ENCODE results near the gene APLF. TPM values are rescaled to one million over a fixed set of nuclear protein-coding genes. Genes with fewer than 3 reads are reported as not detected.
"Not testable (repeated sequence)": the region's sequence is repeated elsewhere in the genome, so short reads cannot be mapped to it uniquely, and the experiment has no call there.

APLF gene
- total RNA-seq, 2 experiments from 2014 or later: 4.1 to 4.3 TPM

- Histone ChIP-seq H3K4me3 (ENCODE audit: low read length) (no peak overlapping the region), H3K27ac (ENCODE audit: low read depth in 1 of 2, low read length in 2 of 2) (no peak overlapping the region), H3K4me1 (ENCODE audit: insufficient read depth, low read length) (peaks cover 3% of the 10 kb centered on the region), H3K36me3 (ENCODE audit: insufficient read depth, low read length) (no peaks in the 10 kb centered on the region), H3K27me3 (ENCODE audit: control insufficient read depth in 1 of 2, insufficient read depth in 2 of 2, low read length in 2 of 2) (no peaks in the 10 kb centered on the region), H3K9me3 (ENCODE audit: control insufficient read depth in 1 of 2, insufficient read depth in 1 of 2, low read length in 2 of 2) (no peaks in the 10 kb centered on the region)
- ATAC-seq (ENCODE audit: poor library complexity) (no peak), DNase-seq (no peak)
- no peaks in the 10 kb centered on the region for H3K9me3 Mint-ChIP-seq
- ChIA-PET CTCF (no interaction called here), POLR2A (no interaction called here)
- H3K4me3 Mint-ChIP-seq: no peak overlapping the region
- TF ChIP-seq, protein P1, sequence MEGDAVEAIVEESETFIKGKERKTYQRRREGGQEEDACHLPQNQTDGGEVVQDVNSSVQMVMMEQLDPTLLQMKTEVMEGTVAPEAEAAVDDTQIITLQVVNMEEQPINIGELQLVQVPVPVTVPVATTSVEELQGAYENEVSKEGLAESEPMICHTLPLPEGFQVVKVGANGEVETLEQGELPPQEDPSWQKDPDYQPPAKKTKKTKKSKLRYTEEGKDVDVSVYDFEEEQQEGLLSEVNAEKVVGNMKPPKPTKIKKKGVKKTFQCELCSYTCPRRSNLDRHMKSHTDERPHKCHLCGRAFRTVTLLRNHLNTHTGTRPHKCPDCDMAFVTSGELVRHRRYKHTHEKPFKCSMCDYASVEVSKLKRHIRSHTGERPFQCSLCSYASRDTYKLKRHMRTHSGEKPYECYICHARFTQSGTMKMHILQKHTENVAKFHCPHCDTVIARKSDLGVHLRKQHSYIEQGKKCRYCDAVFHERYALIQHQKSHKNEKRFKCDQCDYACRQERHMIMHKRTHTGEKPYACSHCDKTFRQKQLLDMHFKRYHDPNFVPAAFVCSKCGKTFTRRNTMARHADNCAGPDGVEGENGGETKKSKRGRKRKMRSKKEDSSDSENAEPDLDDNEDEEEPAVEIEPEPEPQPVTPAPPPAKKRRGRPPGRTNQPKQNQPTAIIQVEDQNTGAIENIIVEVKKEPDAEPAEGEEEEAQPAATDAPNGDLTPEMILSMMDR (IDR thresholded peaks at IDR 0.05): no peak
- intact Hi-C loops (cut with DNase I, micrococcal nuclease): no loop called here
- no peak overlapping the region for H3K27ac Mint-ChIP-seq
- peaks cover 4% of the 10 kb centered on the region for H3K4me1 Mint-ChIP-seq (ENCODE audit: low read depth)
- H3K36me3 Mint-ChIP-seq (ENCODE audit: low read depth): no peaks in the 10 kb centered on the region
- no peaks in the 10 kb centered on the region for H3K27me3 Mint-ChIP-seq
These were observed 15.6 kb downstream of the APLF start for GRCh38 chr2:68483011-68483410.

DNA sequence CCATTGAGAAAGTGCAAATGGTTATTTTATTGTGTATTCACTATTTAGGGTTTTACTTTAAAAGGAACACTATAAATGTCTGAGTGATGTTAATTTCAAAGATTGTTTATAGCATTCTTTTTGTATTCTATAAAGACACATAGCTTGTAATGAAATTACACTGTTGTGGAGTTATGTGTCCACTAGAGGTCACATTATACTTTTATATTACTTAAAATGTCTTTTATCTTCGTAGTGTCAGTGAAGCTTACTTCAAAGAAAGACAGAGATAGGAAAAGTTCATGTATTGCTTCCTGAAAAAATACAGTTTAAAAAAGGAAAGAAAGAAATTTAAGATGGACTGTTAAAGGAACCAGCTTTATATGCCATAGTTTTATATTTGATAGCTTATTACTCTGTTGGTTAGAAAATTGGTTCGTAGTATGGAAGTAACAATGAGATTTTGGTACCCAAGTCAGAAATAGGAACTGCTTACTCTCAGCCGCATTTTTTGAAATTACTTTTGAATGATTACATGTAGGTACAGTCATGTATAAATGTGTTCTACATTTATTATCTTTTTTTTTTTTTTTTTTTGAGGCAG is 20.5 kb downstream of the APLF start:
- H3K36me3 Mint-ChIP-seq (ENCODE audit: low read depth): no peaks in the 10 kb centered on the region
- Histone ChIP-seq H3K27ac (ENCODE audit: low read depth in 1 of 2, low read length in 2 of 2) (no peak overlapping the region), H3K4me1 (ENCODE audit: insufficient read depth, low read length) (no peaks in the 10 kb centered on the region), H3K4me3 (ENCODE audit: low read length) (no peak overlapping the region), H3K36me3 (ENCODE audit: insufficient read depth, low read length) (no peaks in the 10 kb centered on the region), H3K9me3 (ENCODE audit: control insufficient read depth in 1 of 2, insufficient read depth in 1 of 2, low read length in 2 of 2) (no peaks in the 10 kb centered on the region), H3K27me3 (ENCODE audit: control insufficient read depth in 1 of 2, insufficient read depth in 2 of 2, low read length in 2 of 2) (no peaks in the 10 kb centered on the region)
- TF ChIP-seq, protein P1 (IDR thresholded peaks at IDR 0.05): peak; percentile 62
- H3K4me1 Mint-ChIP-seq (ENCODE audit: low read depth): peaks cover 5% of the 10 kb centered on the region
- DNase-seq (peak in 3 of 14 experiments; percentile 48 to 54 (median 52)), ATAC-seq (ENCODE audit: poor library complexity) (peak; percentile 55)
- CTCF ChIA-PET: interaction anchor here (0.7 to 4.3 kb wide), 14 partner anchors 10 to 439 kb away, joined by 3 to 26 read pairs (median 5); partner anchors contain the start of genes APLF and FBXO48
- H3K27me3 Mint-ChIP-seq: no peaks in the 10 kb centered on the region
- H3K4me3 Mint-ChIP-seq: no peak overlapping the region
- no peak overlapping the region for H3K27ac Mint-ChIP-seq
- intact Hi-C loops (cut with DNase I, micrococcal nuclease): loop anchor here (1.0 to 5.0 kb wide), 3 partner anchors 104 to 437 kb away; no protein-coding TSS in a partner anchor
- POLR2A ChIA-PET: interaction anchor here (0.7 to 1.2 kb wide), 7 partner anchors 9 to 439 kb away, joined by 3 to 5 read pairs (median 3); no protein-coding TSS in a partner anchor
- no peaks in the 10 kb centered on the region for H3K9me3 Mint-ChIP-seq

- H3K27me3 Mint-ChIP-seq; H3K4me1 ChIP-seq (ENCODE audit: insufficient read depth, low read length); H3K36me3 Mint-ChIP-seq (ENCODE audit: low read depth); ATAC-seq (ENCODE audit: poor library complexity); H3K27ac Mint-ChIP-seq; H3K27ac ChIP-seq (ENCODE audit: low read depth in 1 of 2, low read length in 2 of 2); H3K4me3 ChIP-seq (ENCODE audit: low read length); DNase-seq; H3K9me3 ChIP-seq (ENCODE audit: control insufficient read depth in 1 of 2, insufficient read depth in 1 of 2, low read length in 2 of 2); H3K27me3 ChIP-seq (ENCODE audit: control insufficient read depth in 1 of 2, insufficient read depth in 2 of 2, low read length in 2 of 2); H3K4me3 Mint-ChIP-seq; H3K4me1 Mint-ChIP-seq (ENCODE audit: low read depth); H3K36me3 ChIP-seq (ENCODE audit: insufficient read depth, low read length); H3K9me3 Mint-ChIP-seq: not testable (repeated sequence)
- CTCF ChIA-PET: interaction anchor here (1.2 to 4.3 kb wide), 5 partner anchors 18 to 438 kb away, joined by 4 to 26 read pairs (median 6); no protein-coding TSS in a partner anchor
- intact Hi-C loops (cut with DNase I, micrococcal nuclease): loop anchor here in 1 of 2 experiments (1.0 to 5.0 kb wide), 3 partner anchors 104 to 437 kb away; no protein-coding TSS in a partner anchor
- POLR2A ChIA-PET: interaction anchor here (0.7 to 1.2 kb wide), 3 partner anchors 10 to 276 kb away, joined by 3 to 5 read pairs (median 3); no protein-coding TSS in a partner anchor
These were observed 21.2 kb downstream of the APLF start for GRCh38 chr2:68488605-68489004.

Measured in CD4-positive, alpha-beta T cell (primary cell).